GM18907 (cell line): ENCODE results near the gene CA14.
"Not testable (repeated sequence)": the region's sequence is repeated elsewhere in the genome, so short reads cannot be mapped to it uniquely, and the experiment has no call there.

Source experiments
- ATAC-seq: cut with Tn5 transposase; IDR thresholded peaks from one replicate; pipeline ENCODE4 v1.9.1; 2021; ENCODE audit warnings: mild to moderate bottlenecking, moderate library complexity; ENCODE audit not compliant: unreplicated experiment

Gene CA14

GRCh38 chr1:150235852-150236613, 21.5 kb upstream of the CA14 start, which contains the start of gene ANP32E:
ANP32E (minus strand) TSS chr1:150236112; CDS start chr1:150235786, 326 bp downstream.
- ATAC-seq = peak; percentile 82

DNA sequence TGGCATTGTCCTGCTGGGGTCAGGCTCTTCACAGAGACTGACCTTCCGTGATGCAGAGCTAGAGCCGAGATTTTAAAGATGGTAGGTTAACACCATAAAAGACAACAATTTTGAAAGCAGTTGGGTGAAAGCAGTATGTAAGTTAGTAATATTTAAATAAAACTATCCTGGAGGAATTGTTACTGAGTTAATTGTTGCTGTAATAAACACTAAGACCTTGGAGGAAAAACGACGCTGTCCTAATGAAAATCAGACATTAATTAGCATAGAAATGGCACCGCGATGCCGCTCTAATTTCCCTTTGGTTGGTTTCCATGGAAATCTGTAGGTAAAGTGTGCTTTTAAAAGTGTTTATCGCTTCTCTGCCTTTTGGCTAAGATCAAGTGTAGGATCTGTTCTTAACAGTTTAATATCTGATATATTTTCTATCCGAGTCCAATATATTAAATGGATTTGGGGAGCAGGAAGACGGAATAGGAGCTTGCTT, 20.9 kb upstream of the CA14 start:
- no peak for ATAC-seq

DNA sequence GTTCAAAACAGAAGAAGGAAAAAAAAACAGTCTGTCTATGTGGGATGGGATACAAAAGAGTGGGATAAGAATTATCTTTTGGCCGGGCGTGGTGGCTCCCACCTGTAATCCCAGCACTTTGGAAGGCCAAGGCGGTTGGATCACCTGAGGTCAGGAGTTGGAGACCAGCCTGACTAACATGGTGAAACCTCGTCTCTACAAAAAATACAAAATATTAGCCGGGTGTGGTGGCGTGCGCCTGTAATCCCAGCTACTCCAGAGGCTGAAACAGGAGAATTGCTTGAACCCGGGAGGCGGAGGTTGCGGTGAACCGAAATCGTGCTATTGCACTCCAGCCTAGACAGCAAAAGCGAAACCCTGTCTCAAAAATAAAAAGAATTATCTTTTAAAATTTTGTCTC, 20.4 kb upstream of the CA14 start:
- not testable (repeated sequence) for ATAC-seq

DNA sequence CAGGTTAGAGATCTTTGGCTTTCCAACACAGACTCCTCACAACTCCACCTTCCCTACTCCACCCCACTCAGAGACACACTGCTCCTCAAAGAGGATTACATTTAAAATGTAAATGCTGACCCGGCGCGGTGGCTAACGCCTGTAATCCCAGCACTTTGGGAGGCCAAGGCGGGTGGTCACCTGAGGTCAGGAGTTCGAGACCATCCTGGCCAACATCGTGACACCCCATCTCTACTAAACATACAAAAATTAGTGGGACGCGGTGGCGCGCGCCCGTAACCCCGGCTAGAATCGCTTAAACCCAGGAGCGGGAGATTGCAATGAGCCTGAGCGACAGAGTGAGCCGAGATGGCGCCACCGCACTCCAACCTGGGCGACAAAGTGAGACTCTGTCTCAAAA, 19.8 kb upstream of the CA14 start:
- no peak for ATAC-seq

DNA sequence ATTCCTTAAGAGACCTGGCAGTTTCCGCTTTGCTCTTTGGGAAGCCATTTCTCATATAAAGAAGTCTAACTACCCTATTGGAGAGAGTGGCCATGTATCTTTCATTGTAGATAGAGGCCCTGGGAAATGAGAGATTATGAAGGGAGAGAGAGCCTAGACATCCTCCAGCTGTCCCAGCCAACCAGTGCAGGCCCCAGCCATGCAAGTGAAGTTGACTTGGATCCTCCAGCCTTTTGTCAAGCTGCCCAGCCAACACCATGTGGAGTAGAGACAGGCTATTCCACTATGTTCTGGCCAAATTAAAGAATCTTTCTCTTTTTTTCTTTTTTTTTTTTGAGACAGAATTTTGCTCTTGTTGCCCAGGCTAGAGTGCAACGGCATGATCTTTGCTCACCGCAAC, 14.6 kb upstream of the CA14 start:
- no peak for ATAC-seq

- ATAC-seq = no peak
Observed at GRCh38 chr1:150249936-150250335, 7.6 kb upstream of the CA14 start.

- ATAC-seq = no peak
Observed at GRCh38 chr1:150256198-150256553, 1.4 kb upstream of the CA14 start.

GRCh38 chr1:150256554-150257341, 826 bp upstream of the CA14 start:
- no peak for ATAC-seq

- ATAC-seq = no peak
Observed at GRCh38 chr1:150259217-150259616, 1.6 kb downstream of the CA14 start.

DNA sequence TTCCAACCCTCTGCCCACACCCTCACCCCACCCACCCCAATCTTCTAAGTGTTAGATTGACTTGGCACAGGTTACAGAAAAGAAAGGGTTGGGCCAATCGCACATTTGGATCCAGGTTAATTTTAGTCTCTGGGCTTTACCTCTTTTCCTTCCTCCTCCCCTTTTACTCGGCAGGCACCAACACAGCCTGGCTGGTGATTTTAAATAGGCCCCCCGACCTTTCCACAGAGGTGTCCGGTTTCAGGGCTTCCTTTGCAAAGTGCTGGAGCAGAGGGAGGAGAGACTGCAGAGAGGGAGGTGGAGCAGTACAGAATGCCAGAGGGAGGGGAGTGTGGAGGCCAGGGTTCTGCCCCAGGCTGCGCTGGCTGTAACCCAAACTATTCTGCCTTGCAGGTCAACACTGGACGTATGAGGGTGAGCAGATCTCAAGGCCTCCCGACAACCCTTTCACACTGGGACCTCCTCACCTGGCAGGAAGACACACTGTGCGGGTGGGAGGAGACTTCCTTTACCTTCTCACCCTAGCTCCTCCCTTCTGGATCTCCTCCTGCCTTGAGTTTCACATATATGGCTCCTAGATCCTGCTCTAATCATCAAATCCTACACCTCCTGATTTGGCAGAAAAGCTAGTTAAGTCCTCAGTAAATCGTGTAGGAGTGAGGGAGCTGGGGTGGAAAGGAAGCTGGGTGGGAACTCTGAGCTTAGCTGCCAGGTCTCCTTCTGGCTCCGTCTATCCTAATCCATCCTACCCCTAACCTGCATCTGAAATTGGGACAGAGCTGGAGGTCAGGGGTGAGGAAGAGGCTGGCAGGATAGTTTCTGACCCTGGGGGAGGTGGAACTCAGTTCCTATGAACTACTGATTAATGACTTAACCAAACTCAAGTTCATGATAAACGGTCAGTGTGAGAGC, 2.4 kb downstream of the CA14 start:
- ATAC-seq = no peak

DNA sequence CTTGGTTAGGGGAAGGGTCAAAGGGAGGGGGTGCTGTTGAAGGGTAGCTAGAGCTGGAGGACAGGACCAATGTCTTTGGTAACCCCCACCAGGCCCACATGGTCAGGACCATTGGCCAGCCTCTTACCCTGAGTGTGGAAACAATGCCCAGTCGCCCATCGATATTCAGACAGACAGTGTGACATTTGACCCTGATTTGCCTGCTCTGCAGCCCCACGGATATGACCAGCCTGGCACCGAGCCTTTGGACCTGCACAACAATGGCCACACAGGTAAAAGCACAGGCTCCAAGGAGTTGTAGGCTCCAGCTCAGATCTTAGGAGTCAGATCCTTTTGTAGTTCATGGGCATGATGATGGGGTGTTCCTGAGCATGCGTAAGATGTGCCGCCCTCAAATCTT, 3.8 kb downstream of the CA14 start:
- ATAC-seq = no peak

GRCh38 chr1:150262388-150263320, 5.1 kb downstream of the CA14 start:
- no peak for ATAC-seq

DNA sequence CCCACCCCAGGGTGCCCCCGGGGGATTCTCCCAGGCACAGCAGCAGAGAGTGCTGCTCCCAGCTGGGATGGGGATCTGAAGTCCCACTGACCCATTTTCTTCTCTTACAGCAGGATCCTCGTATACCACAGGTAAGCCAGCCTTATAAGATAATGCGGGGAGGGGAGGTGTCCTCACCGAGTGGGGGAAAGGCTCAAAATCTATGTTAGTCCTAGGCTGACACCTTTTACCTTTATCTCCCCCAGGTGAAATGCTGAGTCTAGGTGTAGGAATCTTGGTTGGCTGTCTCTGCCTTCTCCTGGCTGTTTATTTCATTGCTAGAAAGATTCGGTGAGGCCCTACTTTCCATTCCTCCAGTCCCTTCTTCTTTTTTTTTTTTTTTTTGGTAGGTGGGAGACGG, 6.0 kb downstream of the CA14 start:
- ATAC-seq = no peak

DNA sequence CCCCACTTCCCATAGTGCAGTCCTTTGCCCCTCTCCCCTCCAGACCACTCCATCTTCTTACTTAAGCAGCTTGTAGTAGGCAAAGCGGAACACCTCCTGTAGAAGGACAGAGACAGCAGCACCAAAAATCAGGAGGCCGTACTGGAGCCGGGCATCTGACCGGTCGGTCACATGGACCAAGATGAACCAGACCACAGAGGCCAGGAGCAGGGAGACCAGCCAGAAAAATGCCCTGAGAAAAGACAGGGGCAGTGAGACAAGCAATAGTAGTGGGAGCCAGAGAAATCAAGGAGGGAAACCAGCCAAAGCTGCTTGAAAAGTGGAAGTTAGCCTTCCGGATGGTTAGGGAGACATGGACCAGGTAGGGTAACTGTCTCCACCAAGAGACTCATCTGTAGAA, 10.3 kb downstream of the CA14 start:
- no peak for ATAC-seq

GRCh38 chr1:150268340-150268704, 10.7 kb downstream of the CA14 start:
- peak; percentile 15 for ATAC-seq

GRCh38 chr1:150268705-150269403, 11.3 kb downstream of the CA14 start, which contains the start of gene APH1A:
APH1A (minus strand) TSS chr1:150269016; CDS start chr1:150268810, 206 bp downstream.
- peak; percentile 88 for ATAC-seq

- ATAC-seq = no peak
Observed at GRCh38 chr1:150269451-150269850, 11.9 kb downstream of the CA14 start.

DNA sequence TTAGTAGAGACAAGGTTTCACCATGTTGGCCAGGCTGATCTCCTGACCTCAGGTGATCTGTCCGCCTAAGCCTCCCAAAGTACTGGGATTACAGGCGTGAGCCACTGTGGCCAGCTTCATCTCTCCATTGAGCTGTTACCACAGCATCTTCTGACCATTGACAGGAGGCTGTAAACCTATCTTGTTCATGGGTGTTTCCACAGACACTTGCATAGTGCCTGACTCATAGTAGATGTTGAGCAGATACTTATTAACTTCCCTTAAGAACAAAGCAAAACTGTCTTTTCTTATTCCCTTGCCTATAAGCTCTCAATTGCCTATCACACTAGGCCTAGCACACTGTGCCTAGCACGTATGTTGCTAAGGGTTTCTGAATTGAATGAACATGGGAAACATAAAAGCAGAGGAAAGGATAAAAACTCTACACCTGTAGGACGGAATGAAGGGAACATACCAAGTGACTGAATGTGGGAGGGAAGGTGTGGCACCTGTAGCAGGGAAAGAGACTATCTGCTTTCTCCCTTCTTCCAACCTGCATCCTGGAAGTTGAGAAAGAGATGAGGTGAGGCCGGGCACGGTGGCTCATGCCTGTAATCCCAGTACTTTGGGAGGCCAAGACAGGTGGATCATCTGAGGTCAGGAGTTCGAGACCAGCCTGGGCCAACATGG, 13.9 kb downstream of the CA14 start:
- ATAC-seq = no peak

DNA sequence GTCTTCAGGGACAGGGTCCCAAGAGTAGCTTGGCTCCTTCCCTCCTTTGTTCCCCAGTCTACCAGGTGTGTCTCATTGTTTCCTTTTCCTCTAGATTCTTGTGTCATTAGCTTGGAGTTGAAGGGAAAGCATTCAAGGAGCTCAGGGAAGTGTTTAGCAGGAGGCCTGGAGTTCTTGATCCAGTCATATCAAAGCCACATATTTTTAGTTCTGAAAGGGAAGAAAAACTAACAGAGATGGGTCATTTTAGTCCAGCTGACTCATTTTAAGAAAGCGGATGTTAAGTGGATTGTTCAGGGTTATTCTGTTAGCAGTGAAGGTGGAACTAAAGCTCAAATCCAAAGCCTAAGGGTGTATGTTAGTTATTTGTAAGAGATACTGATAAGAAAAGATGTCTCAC, 15.7 kb downstream of the CA14 start:
- no peak for ATAC-seq
